IMR-90 (cell line): ENCODE data around the gene CYS1.
A peak's percentile ranks its signal among the peaks of the same experiment; 100 is the strongest.

Experiments used
- CEBPB ChIP-seq: IDR thresholded peaks from 2 replicates; pipeline ENCODE4 v1.6.1; 2012; ENCODE audit warnings: low read depth, low read length, improper control_type of control experiment
- MAFK ChIP-seq: IDR thresholded peaks from 2 replicates; pipeline ENCODE4 v1.6.1; 2012; ENCODE audit warnings: low read depth, low read length, improper control_type of control experiment
- MXI1 ChIP-seq: IDR thresholded peaks from 2 replicates; pipeline ENCODE4 v1.6.1; 2012; ENCODE audit warnings: low read depth, mild to moderate bottlenecking, low read length, moderate library complexity, borderline replicate concordance
- POLR2A ChIP-seq: IDR thresholded peaks from 2 replicates; pipeline ENCODE4 v1.6.1; 2012; ENCODE audit warnings: mild to moderate bottlenecking, low read depth, low read length
- RFX5 ChIP-seq: IDR thresholded peaks from 2 replicates; pipeline ENCODE4 v1.8.0; 2012; ENCODE audit warnings: low read depth, mild to moderate bottlenecking, low read length, moderate library complexity
- TF ChIP-seq, protein P1 (sequence below): conservative IDR thresholded peaks from 2 replicates; pipeline ENCODE4 v1.5.1; 2012; ENCODE audit warnings: mild to moderate bottlenecking, low read depth, low read length, improper control_type of control experiment
- TF ChIP-seq, protein P2 (sequence below): fragments of 150-350 bp; IDR thresholded peaks from 2 replicates; pipeline ENCODE4 v1.6.1; 2017; ENCODE audit warnings: mild to moderate bottlenecking, antibody characterized with exemption, low read length, low read depth

DNA sequence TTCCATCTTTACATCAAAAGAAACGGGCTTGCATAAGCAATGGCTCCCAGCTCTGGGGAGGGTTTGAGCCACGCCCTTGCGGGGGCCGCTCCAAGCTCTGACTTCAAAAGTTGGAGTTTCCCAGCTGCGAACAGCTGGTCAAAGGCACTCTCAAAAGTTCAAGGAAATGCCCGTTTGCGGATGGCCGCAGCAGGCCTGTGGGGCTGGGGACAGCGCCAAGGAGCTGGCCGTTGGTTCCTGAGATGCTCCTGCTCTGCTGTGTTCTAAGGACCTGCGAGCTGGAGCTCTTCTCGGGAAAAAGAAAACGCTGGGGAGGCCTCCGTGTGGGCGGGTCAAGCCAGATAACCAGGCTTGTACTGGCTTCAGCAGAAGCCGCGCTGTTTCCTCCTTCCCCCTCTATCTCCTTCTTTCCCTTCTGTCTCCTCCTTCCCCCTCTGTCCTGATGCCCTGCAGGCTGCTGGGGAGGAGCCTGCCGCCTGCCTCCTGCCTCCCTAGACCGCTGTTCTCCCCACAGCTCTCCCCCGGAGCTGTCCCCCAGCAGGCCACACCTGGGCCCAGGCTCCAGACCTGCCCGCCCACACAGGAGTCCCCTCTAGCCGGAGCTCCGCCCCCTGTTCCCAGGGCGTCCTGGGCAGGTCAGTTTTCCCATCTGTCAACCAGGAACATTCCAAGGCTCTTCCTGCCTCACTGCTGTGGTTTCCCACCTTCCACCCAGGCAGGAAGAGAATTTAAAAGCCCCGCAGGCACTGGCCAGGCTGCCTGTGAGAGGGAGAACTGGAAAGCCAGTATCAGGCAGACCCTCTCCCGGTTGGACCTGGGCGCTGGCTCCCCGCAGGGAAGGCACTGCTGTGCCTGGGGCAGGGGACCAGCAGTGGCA lies 22.7 kb downstream of the CYS1 start:
- TF ChIP-seq, protein P1, sequence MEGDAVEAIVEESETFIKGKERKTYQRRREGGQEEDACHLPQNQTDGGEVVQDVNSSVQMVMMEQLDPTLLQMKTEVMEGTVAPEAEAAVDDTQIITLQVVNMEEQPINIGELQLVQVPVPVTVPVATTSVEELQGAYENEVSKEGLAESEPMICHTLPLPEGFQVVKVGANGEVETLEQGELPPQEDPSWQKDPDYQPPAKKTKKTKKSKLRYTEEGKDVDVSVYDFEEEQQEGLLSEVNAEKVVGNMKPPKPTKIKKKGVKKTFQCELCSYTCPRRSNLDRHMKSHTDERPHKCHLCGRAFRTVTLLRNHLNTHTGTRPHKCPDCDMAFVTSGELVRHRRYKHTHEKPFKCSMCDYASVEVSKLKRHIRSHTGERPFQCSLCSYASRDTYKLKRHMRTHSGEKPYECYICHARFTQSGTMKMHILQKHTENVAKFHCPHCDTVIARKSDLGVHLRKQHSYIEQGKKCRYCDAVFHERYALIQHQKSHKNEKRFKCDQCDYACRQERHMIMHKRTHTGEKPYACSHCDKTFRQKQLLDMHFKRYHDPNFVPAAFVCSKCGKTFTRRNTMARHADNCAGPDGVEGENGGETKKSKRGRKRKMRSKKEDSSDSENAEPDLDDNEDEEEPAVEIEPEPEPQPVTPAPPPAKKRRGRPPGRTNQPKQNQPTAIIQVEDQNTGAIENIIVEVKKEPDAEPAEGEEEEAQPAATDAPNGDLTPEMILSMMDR, result no peak
- TF ChIP-seq, protein P2, sequence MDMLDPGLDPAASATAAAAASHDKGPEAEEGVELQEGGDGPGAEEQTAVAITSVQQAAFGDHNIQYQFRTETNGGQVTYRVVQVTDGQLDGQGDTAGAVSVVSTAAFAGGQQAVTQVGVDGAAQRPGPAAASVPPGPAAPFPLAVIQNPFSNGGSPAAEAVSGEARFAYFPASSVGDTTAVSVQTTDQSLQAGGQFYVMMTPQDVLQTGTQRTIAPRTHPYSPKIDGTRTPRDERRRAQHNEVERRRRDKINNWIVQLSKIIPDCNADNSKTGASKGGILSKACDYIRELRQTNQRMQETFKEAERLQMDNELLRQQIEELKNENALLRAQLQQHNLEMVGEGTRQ, result no peak; the same call in 1 of the 2 replicates
- TF ChIP-seq CEBPB, result peak; percentile 22; the same call in 1 of the 2 replicates
- no peak for TF ChIP-seq MXI1
- TF ChIP-seq MAFK, result no peak
- no peak for TF ChIP-seq POLR2A
- no peak for TF ChIP-seq RFX5
